ENCODE measurements around the gene ABTB2. TPM values are rescaled to one million over a fixed set of nuclear protein-coding genes. Genes with fewer than 3 reads are reported as not detected.

ABTB2 gene
- total and polyA plus RNA-seq, 9 of the 15 experiments (the other 6 are each of a cell fraction or from before 2014, with no cell fraction given): 0.03 to 0.18 (median 0.12) TPM; not detected in 2

- no peak overlapping the region for H2AFZ ChIP-seq (ENCODE audit: low read depth, low read length)
- no peak for DNase-seq (ENCODE audit: extremely low read depth in 1 of 4, low spot score in 3 of 4)
- no peaks in the 10 kb centered on the region for H3K79me2 ChIP-seq (ENCODE audit: control insufficient read depth, insufficient read depth, low read length)
- 3% methylated on average over 6 of the region's 8 CpGs for WGBS (ENCODE audit: insufficient coverage, low coverage, missing lambda C conversion rate)
- no TSS peak for BruUV-seq (replicated peaks)
- H3K4me1 ChIP-seq (replicated peaks in 1 of 2; ENCODE audit: control insufficient read depth in 2 of 2, insufficient read depth in 2 of 2, low read length in 2 of 2): no peaks in the 10 kb centered on the region
- no peak for ATAC-seq
- no peaks in the 10 kb centered on the region for H3K9me1 ChIP-seq (ENCODE audit: control insufficient read depth, insufficient read depth, low read length)
- H3K9me3 ChIP-seq (replicated peaks; ENCODE audit: control insufficient read depth, insufficient read depth, low read depth, low read length): no peaks in the 10 kb centered on the region
- no peaks in the 10 kb centered on the region for H4K20me1 ChIP-seq (replicated peaks; ENCODE audit: control insufficient read depth, insufficient read depth, low read length)
- FAIRE-seq: no peak
- TF ChIP-seq ZBTB33 (CRISPR knock-in tag; IDR thresholded peaks at IDR 0.05) (no peak), ARID3A (IDR thresholded peaks at IDR 0.05; ENCODE audit: borderline replicate concordance, low read depth, low read length) (no peak), TAF15 (IDR thresholded peaks at IDR 0.05; ENCODE audit: low read depth, low read length) (no peak), KAT7 (CRISPR knock-in tag; IDR thresholded peaks at IDR 0.05; ENCODE audit: borderline replicate concordance) (no peak)
- no peaks in the 10 kb centered on the region for H3K36me3 ChIP-seq (ENCODE audit: control insufficient read depth, insufficient read depth, low read length)
- intact Hi-C loops (cut with micrococcal nuclease) (no loop called here), in situ Hi-C loops (cut with MboI) (no loop called here)
- no peak overlapping the region for H3K4me2 ChIP-seq (ENCODE audit: insufficient read depth, low read length)
- H3K27me3 ChIP-seq (ENCODE audit: control insufficient read depth in 2 of 2, insufficient read depth in 2 of 2, low read length in 2 of 2): peaks cover 18 to 61% of the 10 kb centered on the region in 2 experiments; a peak in 4 of 5 replicates
- H3K27ac ChIP-seq (ENCODE audit: extremely low read depth, low read depth, low read length): no peak overlapping the region
- ChIA-PET CTCF (ENCODE audit: low intra/inter-chr PET ratio) (no interaction called here), POLR2A (interaction anchor here (0.6 to 1.7 kb wide), 3 partner anchors 8 to 27 kb away, joined by 3 to 6 read pairs (median 3); no protein-coding TSS in a partner anchor)
- H3K9ac ChIP-seq (ENCODE audit: insufficient read depth in 1 of 2, low read depth in 2 of 2, low read length in 2 of 2): no peak overlapping the region
- no peak overlapping the region for H3K4me3 ChIP-seq
Observed at GRCh38 chr11:34190192-34191139, 167.3 kb downstream of the ABTB2 start.

Data from K562 (cell line).